ENCODE results near the gene MEI4. TPM values are rescaled to one million over a fixed set of nuclear protein-coding genes. Genes with fewer than 3 reads are reported as not detected.
"Not testable (repeated sequence)": the region's sequence is repeated elsewhere in the genome, so short reads cannot be mapped to it uniquely, and the experiment has no call there.

Gene MEI4
- total RNA-seq, 1 donor from 2014 or later: 0.21 TPM

GRCh38 chr6:77825204-77825603 lies 172.4 kb downstream of the MEI4 start:
- no peak for TF ChIP-seq CTCF (IDR thresholded peaks at IDR 0.05; ENCODE audit: insufficient read depth, low read length, poor library complexity, severe bottlenecking)
- no peaks in the 10 kb centered on the region for H3K27me3 ChIP-seq (ENCODE audit: control insufficient read depth, insufficient read depth, low read length)
- H3K4me3 ChIP-seq (ENCODE audit: low read depth, low read length): no peak overlapping the region
- H3K36me3 ChIP-seq (ENCODE audit: control insufficient read depth, insufficient read depth, low read length): no peaks in the 10 kb centered on the region
- DNase-seq (ENCODE audit: low read depth): no peak

GRCh38 chr6:77829736-77830135 lies 176.9 kb downstream of the MEI4 start:
- Histone ChIP-seq H3K4me3 (ENCODE audit: low read depth, low read length) (no peak overlapping the region), H3K27me3 (ENCODE audit: control insufficient read depth, insufficient read depth, low read length) (no peaks in the 10 kb centered on the region), H3K36me3 (ENCODE audit: control insufficient read depth, insufficient read depth, low read length) (no peaks in the 10 kb centered on the region)
- no peak for TF ChIP-seq CTCF (IDR thresholded peaks at IDR 0.05; ENCODE audit: insufficient read depth, low read length, poor library complexity, severe bottlenecking)
- DNase-seq (ENCODE audit: low read depth): no peak

GRCh38 chr6:77833749-77834148 lies 180.9 kb downstream of the MEI4 start:
- H3K36me3 ChIP-seq (ENCODE audit: control insufficient read depth, insufficient read depth, low read length): not testable (repeated sequence)

GRCh38 chr6:77834591-77834996 lies 181.8 kb downstream of the MEI4 start:
- H3K36me3 ChIP-seq (ENCODE audit: control insufficient read depth, insufficient read depth, low read length): no peaks in the 10 kb centered on the region
- no peak for DNase-seq (ENCODE audit: low read depth)
- no peak overlapping the region for H3K4me3 ChIP-seq (ENCODE audit: low read depth, low read length)
- H3K27me3 ChIP-seq (ENCODE audit: control insufficient read depth, insufficient read depth, low read length): no peaks in the 10 kb centered on the region
- TF ChIP-seq CTCF (IDR thresholded peaks at IDR 0.05; ENCODE audit: insufficient read depth, low read length, poor library complexity, severe bottlenecking): no peak

More at GRCh38 chr6:77833749-77834148, 180.9 kb downstream of the MEI4 start:
- DNase-seq (ENCODE audit: low read depth); H3K4me3 ChIP-seq (ENCODE audit: low read depth, low read length); H3K27me3 ChIP-seq (ENCODE audit: control insufficient read depth, insufficient read depth, low read length): not testable (repeated sequence)

- H3K36me3 ChIP-seq (ENCODE audit: control insufficient read depth, insufficient read depth, low read length): no peaks in the 10 kb centered on the region
- DNase-seq (ENCODE audit: low read depth): no peak
- H3K4me3 ChIP-seq (ENCODE audit: low read depth, low read length): no peak overlapping the region
- H3K27me3 ChIP-seq (ENCODE audit: control insufficient read depth, insufficient read depth, low read length): no peaks in the 10 kb centered on the region
- TF ChIP-seq CTCF (IDR thresholded peaks at IDR 0.05; ENCODE audit: insufficient read depth, low read length, poor library complexity, severe bottlenecking): no peak
Observed at GRCh38 chr6:77837034-77837784, 184.4 kb downstream of the MEI4 start.

GRCh38 chr6:77839292-77839691 lies 186.5 kb downstream of the MEI4 start:
- no peak for TF ChIP-seq CTCF (IDR thresholded peaks at IDR 0.05; ENCODE audit: insufficient read depth, low read length, poor library complexity, severe bottlenecking)
- Histone ChIP-seq H3K36me3 (ENCODE audit: control insufficient read depth, insufficient read depth, low read length) (no peaks in the 10 kb centered on the region), H3K27me3 (ENCODE audit: control insufficient read depth, insufficient read depth, low read length) (no peaks in the 10 kb centered on the region), H3K4me3 (ENCODE audit: low read depth, low read length) (no peak overlapping the region)
- DNase-seq (ENCODE audit: low read depth): no peak
